CD4-positive, alpha-beta T cell (primary cell): ENCODE measurements around the gene GATA3. TPM values are rescaled to one million over a fixed set of nuclear protein-coding genes. Genes with fewer than 3 reads are reported as not detected.

Source experiments
- ATAC-seq: fragments of 200-7000 bp; cut with Tn5 transposase; one replicate; pipeline ENCODE4 v1.10.0; 2022; ENCODE audit warnings: mild to moderate bottlenecking; ENCODE audit not compliant: poor library complexity
- CTCF ChIA-PET: fragments of 350-600 bp; sonication (Branson Sonifier 250); formaldehyde crosslinking; loops from one replicate; lab custom pipeline; 2021; ENCODE audit warnings: antibody characterized with exemption, inconsistent platforms; lab: Charles Lee
- POLR2A ChIA-PET: fragments of 350-600 bp; sonication (Branson Sonifier 250); formaldehyde crosslinking; loops from one replicate; lab custom pipeline; 2021; ENCODE audit warnings: antibody characterized with exemption, inconsistent platforms; lab: Charles Lee
- DNase-seq, 14 experiments: peaks; one replicate each; pipeline ENCODE4 v3.0.0-alpha.2; 2013 to 2020; ENCODE audit warnings: mixed read lengths in 2 of 14
- H3K27ac ChIP-seq, 2 donors: one replicate each; pipeline versions ENCODE4 v1.5.1 to v1.7.0; 2013; ENCODE audit warnings: low read length in 2 of 2, low read depth in 1 of 2, mild to moderate bottlenecking in 1 of 2
- H3K27me3 ChIP-seq, 2 experiments: 1 replicate in 1 of 2; 2 replicates in 1 of 2; pipeline versions ENCODE4 v1.6.1 to v1.7.0; 2013; ENCODE audit warnings: low read length in 2 of 2, control low read depth in 1 of 2, mild to moderate bottlenecking in 1 of 2, moderate library complexity in 1 of 2; ENCODE audit not compliant: insufficient read depth in 2 of 2, control insufficient read depth in 1 of 2
- H3K36me3 ChIP-seq: one replicate; pipeline ENCODE4 v1.6.1; 2013; ENCODE audit warnings: low read length, control low read depth; ENCODE audit not compliant: insufficient read depth
- H3K4me1 ChIP-seq: one replicate; pipeline ENCODE4 v1.6.1; 2013; ENCODE audit warnings: low read length, control low read depth; ENCODE audit not compliant: insufficient read depth
- H3K4me3 ChIP-seq: one replicate; pipeline ENCODE4 v1.5.1; 2013; ENCODE audit warnings: mild to moderate bottlenecking, low read length, moderate library complexity
- H3K9me3 ChIP-seq, 2 experiments: 1 replicate in 1 of 2; 2 replicates in 1 of 2; pipeline versions ENCODE4 v1.6.1 to v1.7.0; 2013; ENCODE audit warnings: low read length in 2 of 2, mild to moderate bottlenecking in 2 of 2, control low read depth in 1 of 2, moderate library complexity in 1 of 2; ENCODE audit not compliant: control insufficient read depth in 1 of 2, insufficient read depth in 1 of 2
- H3K27ac Mint-ChIP-seq: one replicate; pipeline ENCODE4 v1.8.0; 2020; ENCODE audit warnings: mixed read lengths
- H3K27me3 Mint-ChIP-seq: one replicate; pipeline ENCODE4 v1.8.0; 2021; ENCODE audit warnings: mixed read lengths
- H3K36me3 Mint-ChIP-seq: one replicate; pipeline ENCODE4 v1.8.0; 2021; ENCODE audit warnings: low read depth, mixed read lengths
- H3K4me1 Mint-ChIP-seq: one replicate; pipeline ENCODE4 v1.8.0; 2021; ENCODE audit warnings: low read depth, mixed read lengths
- H3K4me3 Mint-ChIP-seq: one replicate; pipeline ENCODE4 v1.8.0; 2020; ENCODE audit warnings: mild to moderate bottlenecking, mixed read lengths
- H3K9me3 Mint-ChIP-seq: one replicate; pipeline ENCODE4 v1.8.0; 2020; ENCODE audit warnings: mixed read lengths
- intact Hi-C, 2 experiments: fragments of 100-400 bp; cut with DNase I in 1 of 2; cut with micrococcal nuclease in 1 of 2; formaldehyde crosslinking; loops; one replicate each; pipeline versions ENCODE4 v1.15.1 to v1.9.0; 2023 to 2025; cut with DNase I, micrococcal nuclease
- total RNA-seq, 174 experiments: library from RNA in 2 of 174; stranded (reverse) in 2 of 174; gene quantifications; one replicate each; pipeline ENCODE4 v1.2.3 and lab custom pipeline; 2021 to 2026
- TF ChIP-seq, protein P1 (sequence below): fragments of 200-600 bp; IDR thresholded peaks from one replicate; pipeline ENCODE4 v1.8.0; 2022; ENCODE audit warnings: antibody characterized with exemption, mild to moderate bottlenecking

Gene GATA3
- total RNA-seq, 2 experiments from 2014 or later = 128 to 141 TPM

DNA sequence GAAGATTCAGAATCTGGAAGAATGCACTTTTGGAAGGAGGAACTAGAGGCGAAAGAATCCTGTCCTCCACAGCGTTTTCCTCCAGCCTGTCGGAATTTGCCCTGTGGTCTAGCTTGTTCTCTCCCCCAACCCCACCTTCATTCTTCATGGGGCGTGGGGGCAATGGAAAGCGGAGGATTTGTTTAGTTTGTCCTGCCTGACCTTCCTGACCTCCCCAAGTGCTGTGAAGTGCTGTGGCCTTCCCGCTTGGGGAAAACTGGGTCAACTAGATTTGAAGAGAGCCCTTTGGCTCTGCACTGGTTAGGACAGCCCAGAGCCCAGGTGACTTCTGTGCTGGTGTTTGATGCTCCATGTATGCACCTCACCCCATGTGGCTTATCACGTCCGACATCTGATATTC, 49.1 kb downstream of the GATA3 start:
- Mint-ChIP-seq H3K4me3 (no peak overlapping the region), H3K4me1 (no peaks in the 10 kb centered on the region), H3K36me3 (no peaks in the 10 kb centered on the region), H3K27me3 (no peaks in the 10 kb centered on the region), H3K9me3 (no peaks in the 10 kb centered on the region), H3K27ac (no peak overlapping the region)
- Histone ChIP-seq H3K27ac (no peak overlapping the region), H3K4me3 (no peak overlapping the region), H3K36me3 (no peaks in the 10 kb centered on the region), H3K4me1 (peaks cover 4% of the 10 kb centered on the region), H3K27me3 (no peaks in the 10 kb centered on the region), H3K9me3 (peaks cover 0 to 3% of the 10 kb centered on the region in 2 experiments)
- DNase-seq = no peak
- intact Hi-C loops = no loop called here
- ATAC-seq = no peak
- TF ChIP-seq, protein P1, sequence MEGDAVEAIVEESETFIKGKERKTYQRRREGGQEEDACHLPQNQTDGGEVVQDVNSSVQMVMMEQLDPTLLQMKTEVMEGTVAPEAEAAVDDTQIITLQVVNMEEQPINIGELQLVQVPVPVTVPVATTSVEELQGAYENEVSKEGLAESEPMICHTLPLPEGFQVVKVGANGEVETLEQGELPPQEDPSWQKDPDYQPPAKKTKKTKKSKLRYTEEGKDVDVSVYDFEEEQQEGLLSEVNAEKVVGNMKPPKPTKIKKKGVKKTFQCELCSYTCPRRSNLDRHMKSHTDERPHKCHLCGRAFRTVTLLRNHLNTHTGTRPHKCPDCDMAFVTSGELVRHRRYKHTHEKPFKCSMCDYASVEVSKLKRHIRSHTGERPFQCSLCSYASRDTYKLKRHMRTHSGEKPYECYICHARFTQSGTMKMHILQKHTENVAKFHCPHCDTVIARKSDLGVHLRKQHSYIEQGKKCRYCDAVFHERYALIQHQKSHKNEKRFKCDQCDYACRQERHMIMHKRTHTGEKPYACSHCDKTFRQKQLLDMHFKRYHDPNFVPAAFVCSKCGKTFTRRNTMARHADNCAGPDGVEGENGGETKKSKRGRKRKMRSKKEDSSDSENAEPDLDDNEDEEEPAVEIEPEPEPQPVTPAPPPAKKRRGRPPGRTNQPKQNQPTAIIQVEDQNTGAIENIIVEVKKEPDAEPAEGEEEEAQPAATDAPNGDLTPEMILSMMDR = no peak
- ChIA-PET POLR2A (no interaction called here), CTCF (interaction anchor here (0.7 kb wide), 1 partner anchor 369 kb away, joined by 3 read pairs; no protein-coding TSS in a partner anchor)

DNA sequence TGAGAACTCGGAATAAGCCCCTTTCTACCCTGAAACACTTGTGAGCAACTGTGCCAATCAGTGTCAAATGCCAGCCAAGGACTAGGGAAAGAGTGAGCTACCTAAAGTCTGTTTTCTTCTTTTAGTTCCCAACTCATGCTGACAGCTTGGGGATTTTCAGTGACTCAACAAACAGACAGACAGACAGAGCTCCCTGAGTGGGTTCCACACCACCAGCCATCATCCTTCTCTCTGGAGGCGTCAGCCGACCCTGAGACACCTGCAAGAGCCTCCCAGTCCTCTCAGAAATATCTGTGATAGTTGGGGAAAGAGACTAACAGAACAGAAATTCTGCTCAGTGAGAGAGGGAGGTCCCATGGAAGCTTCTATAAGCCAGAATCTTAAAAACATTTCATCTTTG, 49.5 kb downstream of the GATA3 start:
- peaks cover 0 to 3% of the 10 kb centered on the region in 2 experiments for H3K9me3 ChIP-seq
- H3K4me1 ChIP-seq = peaks cover 4% of the 10 kb centered on the region
- H3K27ac Mint-ChIP-seq = no peak overlapping the region
- no peaks in the 10 kb centered on the region for H3K9me3 Mint-ChIP-seq
- H3K36me3 Mint-ChIP-seq = no peaks in the 10 kb centered on the region
- H3K36me3 ChIP-seq = no peaks in the 10 kb centered on the region
- H3K27me3 ChIP-seq = no peaks in the 10 kb centered on the region
- DNase-seq (no peak), ATAC-seq (no peak)
- no peak overlapping the region for H3K4me3 ChIP-seq
- no peak overlapping the region for H3K4me3 Mint-ChIP-seq
- TF ChIP-seq, protein P1 = no peak
- intact Hi-C loops = no loop called here
- H3K4me1 Mint-ChIP-seq = no peaks in the 10 kb centered on the region
- CTCF ChIA-PET = interaction anchor here (0.7 kb wide), 1 partner anchor 369 kb away, joined by 3 read pairs; no protein-coding TSS in a partner anchor
- H3K27me3 Mint-ChIP-seq = no peaks in the 10 kb centered on the region
- no peak overlapping the region for H3K27ac ChIP-seq
- POLR2A ChIA-PET = no interaction called here

DNA sequence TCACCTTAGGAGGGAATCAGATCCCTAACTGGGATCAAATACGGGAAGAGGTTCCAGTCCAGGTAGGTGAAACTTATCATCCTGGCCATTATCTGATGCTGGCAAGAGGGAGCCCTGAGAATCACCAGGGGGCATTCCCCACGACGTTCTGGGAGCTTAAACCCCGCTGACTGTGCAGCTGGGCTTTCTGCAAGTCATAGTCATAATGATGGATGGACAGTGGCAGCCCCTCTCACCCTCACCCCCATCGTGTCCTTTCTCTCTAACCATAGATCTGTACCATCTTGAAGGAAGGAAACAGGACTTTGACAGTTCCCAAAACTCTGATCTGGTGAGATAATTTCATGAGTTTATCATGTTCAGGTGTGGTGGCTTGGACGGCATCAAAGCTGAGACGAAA, 50.2 kb downstream of the GATA3 start:
- no peaks in the 10 kb centered on the region for H3K4me1 Mint-ChIP-seq
- intact Hi-C loops = no loop called here
- TF ChIP-seq, protein P1 = no peak
- H3K27me3 Mint-ChIP-seq = no peaks in the 10 kb centered on the region
- Histone ChIP-seq H3K27ac (no peak overlapping the region), H3K36me3 (no peaks in the 10 kb centered on the region), H3K9me3 (peaks cover 0 to 3% of the 10 kb centered on the region in 2 experiments), H3K4me1 (peaks cover 4% of the 10 kb centered on the region), H3K27me3 (no peaks in the 10 kb centered on the region), H3K4me3 (no peak overlapping the region)
- POLR2A ChIA-PET = no interaction called here
- H3K27ac Mint-ChIP-seq = no peak overlapping the region
- ATAC-seq (no peak), DNase-seq (no peak)
- CTCF ChIA-PET = no interaction called here
- no peaks in the 10 kb centered on the region for H3K9me3 Mint-ChIP-seq
- no peaks in the 10 kb centered on the region for H3K36me3 Mint-ChIP-seq
- H3K4me3 Mint-ChIP-seq = no peak overlapping the region
